GM21390 (cell line): Measurements from ENCODE around the gene CUBN.

Source experiments
- ATAC-seq: cut with Tn5 transposase; IDR thresholded peaks from one replicate; pipeline ENCODE4 v1.9.1; 2021; ENCODE audit not compliant: unreplicated experiment

CUBN gene

DNA sequence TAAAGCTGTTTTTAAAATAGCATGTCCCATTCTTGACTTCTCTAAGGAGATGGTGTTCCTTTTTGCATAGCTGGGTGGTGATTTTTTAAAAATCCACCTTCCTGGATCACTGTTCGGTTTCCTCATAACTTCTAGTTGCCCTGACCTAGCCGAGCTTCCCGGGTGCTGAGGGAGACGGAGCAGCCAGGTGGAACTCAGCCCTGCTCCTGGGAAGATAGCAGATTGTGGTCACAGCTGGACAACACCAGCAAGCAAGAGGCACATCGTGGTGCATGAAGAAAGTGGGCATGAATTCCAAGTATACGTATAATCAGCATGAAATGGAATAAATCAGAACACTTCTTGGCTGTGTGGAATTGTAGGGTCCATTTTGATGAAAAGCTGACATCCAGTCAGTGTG, 238.9 kb downstream of the CUBN start:
- no peak for ATAC-seq

DNA sequence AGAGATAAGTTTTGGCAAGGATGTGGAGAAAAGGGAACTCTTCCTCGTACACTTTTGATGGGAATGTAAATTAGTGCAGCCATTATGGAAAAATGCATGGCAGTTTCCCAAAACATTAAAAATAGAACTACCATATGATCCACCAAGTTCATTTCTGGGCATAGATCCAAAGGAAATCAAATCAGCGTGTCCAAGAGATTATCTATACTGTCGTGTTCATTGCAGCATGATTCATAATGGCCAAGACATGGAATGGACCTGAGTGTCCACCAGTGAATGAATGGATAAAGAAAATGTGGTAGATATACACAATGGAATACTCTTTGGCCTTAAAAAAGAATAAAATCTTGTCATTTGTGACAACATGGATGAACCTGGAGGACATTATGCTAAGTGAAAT, 242.0 kb downstream of the CUBN start:
- ATAC-seq, result no peak

DNA sequence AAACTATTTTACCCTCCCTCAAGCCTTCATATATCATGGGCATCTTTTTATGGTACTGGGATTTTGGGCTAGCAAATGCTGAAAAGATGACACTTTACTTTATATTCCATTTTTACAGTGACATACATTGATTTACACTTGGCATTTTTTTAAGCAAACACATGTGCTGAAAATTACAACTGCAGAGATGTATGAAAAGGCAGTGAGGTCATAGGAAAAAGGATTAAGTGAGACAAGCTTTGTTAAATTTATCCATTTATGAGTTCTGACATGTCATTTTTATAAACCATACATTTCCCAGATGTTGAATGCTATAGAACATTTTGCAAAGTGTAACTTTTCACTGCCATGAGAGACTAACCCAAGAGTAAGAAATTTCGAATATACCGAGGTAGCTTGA, 243.6 kb downstream of the CUBN start:
- ATAC-seq, result no peak

DNA sequence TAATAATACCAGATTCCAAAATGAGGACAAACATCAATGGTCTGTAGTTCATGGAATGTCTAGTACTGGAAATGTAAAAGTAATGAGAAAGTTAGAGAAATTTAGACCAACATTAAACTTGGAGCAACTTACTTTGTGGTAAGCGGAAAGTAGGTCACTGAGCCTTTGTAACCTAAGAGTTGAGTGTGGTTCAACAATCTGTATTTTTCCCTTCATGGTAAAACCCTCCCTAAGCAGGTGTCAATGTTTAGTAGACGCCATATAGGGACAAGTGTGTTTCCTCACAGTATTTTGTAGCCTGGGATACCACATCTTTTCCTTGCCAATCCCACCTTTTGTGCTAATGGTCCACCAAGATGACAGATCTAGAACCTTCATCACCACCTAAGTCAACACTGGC, 245.1 kb downstream of the CUBN start:
- no peak for ATAC-seq

DNA sequence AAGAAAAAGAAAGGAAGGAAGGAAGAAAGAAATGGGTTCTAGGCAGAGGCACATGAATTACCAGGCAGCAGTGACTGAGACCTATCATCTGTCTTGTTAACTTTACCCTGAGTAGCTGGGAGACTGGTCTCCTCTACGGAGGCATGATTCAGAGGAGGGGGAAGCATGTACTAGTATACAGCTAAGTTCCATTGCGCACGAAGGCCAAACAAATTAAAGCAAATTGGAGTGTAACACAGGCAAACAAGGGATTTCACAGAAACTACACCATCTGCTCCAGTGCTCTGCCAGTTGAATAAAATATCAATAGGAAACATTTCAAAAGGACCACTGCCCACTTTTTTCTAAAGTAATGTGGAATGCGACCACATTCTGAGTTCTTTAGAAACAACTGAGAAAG, 246.5 kb downstream of the CUBN start:
- no peak for ATAC-seq

DNA sequence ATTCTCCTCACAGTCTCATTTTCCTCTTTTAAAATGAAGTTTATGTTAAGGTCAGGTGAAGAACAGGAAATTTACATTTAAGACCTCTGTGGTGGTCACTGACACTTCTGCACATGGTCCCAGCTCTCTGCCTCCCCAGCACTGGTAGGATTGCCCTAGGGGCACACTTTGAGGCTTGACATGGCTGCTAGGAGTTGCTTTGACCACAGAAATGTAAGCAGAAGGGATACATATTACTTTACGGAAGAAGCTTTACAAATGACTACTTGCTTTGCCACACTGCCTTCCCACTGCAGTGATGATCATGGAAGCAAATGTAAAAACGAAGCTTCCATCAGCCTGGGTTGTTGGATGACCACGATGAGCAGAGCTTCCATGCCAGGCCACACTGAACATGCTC, 259.3 kb downstream of the CUBN start:
- no peak for ATAC-seq

DNA sequence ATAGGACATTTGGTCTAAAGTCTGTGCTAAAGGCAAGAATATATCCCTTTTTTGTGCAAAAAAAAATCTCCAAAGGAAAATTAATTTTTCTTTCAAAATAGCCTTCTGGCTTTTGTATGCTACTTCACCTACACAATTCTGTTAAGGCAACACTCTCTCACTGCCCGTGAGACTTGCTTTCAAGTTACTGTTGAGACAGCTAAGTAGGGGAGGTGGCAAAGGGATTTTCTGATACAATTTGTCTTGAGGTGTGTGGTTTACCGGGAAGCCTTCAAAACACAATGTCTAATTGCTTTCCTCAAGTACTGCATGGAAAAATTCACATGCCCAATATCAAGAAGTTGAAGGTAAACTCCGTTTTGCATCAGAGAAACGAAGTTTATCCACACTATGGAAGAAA, 261.6 kb downstream of the CUBN start:
- no peak for ATAC-seq

DNA sequence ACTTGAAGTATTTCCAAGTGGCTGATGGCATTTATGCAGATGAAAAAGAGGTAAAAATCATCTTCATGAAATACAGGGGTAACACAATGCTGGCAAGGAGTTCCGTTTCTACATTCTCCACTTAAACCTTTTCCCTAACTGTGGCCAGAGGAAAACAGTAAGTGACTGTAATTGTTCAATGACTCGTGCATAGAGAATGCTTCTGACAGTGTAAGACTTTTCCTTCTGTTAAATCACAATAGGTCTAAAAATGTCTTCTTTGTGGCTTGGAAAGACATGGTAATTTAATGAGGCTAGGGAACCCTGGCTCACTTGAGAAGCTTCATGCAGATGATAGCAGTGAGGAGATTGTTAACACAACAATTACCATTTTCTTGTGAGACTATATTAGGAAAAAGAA, 262.1 kb downstream of the CUBN start:
- ATAC-seq, result no peak

DNA sequence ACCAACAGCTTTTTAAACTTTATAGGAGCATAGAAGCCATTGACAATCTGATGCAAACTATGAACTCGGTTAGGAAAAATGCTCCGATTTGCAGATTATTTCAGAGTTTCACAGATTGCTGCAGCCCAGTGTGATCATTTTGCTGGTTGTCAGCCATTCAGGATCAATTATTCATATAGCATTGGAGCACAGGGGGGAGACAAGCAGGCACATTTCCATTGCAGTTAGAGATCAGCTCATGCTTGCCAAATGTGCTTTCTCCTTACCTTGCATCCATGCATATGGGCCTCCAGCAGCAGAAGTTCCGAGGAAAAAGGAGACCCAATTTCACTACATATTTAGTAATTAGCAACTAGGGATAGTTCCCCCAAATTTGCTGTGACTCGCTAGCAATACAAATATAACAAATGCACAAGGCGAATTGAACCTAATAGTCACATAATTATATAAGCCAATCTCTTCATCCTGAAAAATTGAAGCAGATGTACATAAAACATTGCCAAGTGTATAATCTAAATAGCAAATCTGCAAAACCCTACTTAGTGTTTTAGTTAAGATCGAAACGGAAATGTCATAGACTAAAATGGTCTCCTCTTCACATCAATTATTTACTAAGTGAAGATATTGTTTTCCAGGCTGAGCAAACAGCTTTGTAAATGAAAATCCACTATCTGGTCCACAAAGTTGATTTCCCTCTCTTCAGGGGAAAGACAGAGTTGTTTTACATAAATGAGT, 262.9 kb downstream of the CUBN start:
- ATAC-seq, result no peak

DNA sequence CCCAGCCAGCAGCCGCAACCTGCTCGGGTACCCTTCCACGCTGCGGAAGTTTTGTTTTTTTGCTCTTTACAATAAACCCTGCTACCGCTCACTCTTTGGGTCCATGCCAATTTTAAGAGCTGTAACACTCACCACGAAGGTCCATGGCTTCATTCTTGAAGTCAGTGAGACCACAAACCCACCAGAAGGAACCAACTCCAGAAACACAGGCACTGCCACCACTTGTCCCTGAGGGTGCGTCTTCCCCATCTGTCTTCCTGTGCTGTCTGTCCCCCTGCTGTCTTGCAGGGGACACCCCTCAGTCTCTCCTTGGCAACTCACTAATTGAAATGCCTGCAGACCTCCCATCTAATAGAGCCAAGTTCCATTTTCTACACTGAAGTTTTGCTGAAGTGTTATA, 263.8 kb downstream of the CUBN start:
- ATAC-seq, result no peak

DNA sequence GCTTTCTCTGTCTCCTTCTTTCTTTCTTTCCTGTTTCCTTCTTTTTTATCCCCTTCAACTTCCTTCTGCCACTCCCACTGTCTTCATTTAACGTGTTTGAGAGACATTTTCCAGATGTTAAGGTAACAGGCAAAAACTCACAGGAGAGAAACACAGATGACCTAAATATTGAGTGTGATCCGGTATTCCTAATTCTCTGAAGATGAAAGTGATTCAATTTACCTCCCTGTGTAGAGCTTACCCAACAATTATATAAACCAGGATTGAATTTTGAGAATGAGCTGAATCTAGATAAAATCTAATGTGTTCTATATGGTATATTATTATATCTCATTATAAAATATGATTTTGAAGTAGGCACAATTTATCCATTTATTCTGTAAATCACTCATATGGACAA, 265.8 kb downstream of the CUBN start:
- ATAC-seq, result no peak

DNA sequence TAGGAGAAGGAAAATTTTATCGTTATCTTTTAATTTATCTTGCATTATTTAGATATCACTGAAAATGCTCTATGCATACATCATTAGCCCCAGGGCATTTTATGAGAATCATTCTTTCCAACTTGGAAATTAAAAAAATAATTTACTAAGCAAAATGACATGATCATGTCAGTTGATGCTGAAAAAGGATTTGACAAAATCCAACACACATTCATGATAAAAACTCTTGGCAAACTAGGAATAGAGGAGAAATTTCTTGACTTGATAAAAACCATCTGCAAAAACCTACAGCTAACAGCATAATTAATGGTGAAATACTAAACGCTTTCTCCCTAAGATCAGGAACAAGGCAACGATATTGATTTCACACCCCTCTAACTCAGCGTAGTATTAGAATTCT, 272.2 kb downstream of the CUBN start:
- ATAC-seq, result no peak

DNA sequence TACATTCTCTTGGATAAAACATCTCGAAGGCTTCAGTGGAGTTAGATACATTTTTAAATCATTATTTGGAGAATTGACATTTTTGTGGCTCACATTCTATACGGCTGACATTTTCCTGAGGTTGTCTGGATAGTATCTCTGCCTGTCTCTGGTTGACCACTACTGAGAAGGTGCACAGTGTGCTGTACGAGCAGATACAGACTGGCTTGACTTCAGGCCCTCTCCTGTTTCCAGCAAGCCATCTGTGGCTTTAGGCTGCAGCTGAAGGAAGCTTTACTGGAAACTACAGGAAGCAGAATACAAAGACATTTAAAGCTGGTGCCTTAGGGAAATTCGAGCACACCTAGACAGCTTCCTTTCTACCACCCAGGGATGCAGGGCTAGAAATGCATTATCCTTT, 273.0 kb downstream of the CUBN start:
- ATAC-seq, result no peak

DNA sequence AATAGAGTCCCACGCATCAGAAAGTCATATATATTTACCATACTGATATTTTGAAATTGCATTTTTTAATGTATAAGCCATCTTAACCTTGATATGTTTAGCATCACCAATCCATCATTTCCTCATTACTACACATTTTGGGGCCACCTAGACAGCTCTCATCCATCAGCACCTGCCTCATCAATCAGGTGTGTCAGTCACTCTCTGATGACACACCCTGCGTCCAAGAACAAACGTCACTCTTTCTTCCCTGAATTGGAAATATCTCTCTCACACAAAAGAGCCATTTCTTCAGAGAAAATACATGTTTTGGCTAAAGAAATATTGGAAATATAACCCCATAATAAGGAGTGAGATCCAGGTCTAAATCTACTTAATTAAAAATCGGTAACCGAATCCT, 273.5 kb downstream of the CUBN start:
- no peak for ATAC-seq

DNA sequence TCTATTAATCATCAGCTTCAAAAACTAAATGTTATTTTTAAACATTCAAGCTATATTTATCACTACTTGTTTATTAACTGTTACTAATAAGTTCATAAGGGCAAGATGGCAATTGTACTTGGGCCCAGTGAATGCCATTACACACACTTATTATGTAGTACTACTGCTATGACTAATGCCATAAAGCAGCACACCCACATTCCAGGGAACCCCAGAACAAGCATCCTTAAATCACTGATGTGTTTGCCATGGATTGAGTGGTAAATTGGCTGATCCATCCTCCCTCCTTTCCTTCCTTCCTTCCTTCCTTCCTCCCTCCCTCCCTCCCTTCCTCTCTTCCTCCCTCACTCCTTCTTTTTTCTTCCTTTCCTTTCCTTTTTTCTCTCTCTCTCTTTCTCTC, 275.0 kb downstream of the CUBN start:
- ATAC-seq, result no peak

DNA sequence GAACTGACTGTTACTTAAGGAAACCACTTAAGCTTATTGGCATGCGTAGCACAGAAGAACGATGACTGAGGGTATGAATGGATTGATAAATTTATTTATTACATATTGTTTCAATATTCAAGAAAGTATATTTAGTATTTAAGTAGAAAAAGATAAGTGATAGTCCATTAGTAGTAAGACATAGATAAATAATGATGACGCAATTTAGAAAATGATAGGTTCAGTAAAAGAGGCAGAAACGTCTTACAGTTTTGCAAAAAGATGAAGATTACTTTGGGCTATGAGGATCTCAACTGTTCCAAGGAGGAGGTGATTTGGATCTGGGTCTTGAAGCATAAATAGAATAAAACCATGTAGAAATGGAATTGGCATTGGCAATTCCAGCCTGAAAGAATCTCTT, 275.8 kb downstream of the CUBN start:
- ATAC-seq, result no peak

DNA sequence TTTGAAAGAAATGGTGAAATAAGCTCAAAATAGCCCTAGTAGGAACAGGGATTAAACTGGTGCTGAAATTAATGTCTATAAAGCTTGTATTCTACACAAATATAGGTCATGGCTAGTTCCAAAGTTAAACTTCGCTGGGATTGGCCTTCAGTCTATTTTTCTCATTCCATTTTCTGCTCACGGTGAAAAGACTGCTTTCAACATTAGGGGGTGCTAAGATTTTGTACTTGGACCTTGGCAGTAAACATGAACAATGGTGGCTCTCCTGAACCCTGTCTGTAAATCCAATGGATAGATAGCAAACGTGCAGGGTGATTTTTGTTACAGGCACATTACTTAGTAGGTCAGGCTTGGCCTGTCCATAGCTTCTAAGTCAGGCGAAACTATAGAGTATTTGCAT, 276.4 kb downstream of the CUBN start:
- no peak for ATAC-seq

DNA sequence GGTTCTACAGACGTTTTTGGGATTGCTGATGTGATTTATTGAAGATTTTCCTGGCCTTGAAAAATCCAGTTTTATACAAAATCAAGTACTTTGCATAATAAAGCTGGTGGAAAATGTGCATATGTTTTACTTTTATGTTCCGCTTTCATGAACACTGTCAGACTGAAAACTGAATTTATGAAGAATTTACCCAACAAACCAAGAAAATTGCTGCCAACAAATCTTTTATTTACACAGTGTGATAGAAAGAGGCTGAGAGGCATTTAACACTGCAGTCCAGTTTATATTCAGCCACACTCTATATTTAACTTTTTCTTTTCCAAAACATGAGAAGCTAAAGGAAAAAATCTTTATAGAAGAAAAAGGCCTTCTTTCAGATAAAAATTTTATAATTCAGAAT, 277.0 kb downstream of the CUBN start:
- no peak for ATAC-seq

DNA sequence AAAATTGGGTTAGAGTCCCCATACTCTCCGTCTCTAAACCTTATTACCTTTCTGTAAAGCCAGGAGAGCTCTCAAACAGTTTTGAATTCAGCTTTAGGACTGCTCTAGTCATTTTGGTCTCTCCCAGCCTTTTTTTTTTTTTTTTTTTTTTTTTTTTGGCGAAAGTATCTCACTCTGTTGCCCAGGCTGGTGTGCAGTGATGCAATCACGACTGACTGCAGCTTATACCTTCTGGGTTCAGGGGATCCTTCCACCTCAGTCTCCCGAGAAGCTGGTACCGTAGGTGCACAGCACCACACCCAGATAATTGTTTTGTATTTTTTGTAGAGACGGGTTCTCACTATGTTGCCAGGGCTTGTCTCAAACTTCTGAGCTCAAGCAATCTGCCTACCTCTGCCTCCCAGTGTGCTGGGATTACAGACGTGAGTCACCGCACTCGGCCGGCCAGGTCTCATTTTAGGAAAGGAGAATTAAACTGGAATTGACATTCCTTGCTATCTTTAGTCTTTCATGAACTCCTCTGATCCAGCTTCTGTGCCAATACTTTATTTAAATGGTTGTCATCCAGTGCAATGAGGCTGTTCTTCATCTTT, 281.0 kb downstream of the CUBN start:
- ATAC-seq, result no peak

DNA sequence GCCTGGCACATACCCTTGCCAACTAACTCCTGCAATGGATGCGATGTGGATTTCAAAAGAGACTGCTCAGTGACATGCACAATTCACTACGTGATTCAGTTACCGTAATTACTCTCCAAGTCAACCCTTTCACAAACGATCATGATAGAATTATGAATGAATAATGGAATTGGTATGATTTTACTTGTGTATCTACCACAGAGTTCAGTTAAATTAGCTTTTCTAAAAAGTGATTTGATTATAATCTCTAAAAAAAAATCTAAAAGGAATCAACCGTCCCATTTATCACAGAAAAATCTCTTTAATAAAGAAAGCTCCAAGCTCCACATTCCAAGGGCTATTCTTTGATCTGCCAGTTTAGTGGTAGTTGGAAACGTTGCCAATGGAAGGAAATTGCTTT, 282.0 kb downstream of the CUBN start:
- no peak for ATAC-seq

DNA sequence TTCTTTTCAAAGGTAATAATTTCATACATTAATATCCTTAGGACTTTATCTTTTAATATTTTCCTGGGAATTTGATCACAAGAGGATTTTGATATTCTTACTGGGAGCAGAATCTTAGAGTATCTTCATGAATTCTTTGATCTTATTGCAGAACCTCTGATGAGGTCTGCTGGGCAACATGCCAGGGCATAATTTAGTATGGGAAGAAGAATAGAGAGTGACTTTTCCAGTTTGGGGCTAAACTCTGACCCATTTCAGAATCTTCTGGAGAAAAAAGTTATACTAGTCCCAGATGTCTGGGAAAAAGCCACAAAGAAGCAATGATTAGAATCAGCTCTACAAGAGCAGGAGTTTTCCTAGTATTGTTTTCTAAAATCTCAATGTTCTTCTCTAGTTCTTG, 284.4 kb downstream of the CUBN start:
- ATAC-seq, result no peak

DNA sequence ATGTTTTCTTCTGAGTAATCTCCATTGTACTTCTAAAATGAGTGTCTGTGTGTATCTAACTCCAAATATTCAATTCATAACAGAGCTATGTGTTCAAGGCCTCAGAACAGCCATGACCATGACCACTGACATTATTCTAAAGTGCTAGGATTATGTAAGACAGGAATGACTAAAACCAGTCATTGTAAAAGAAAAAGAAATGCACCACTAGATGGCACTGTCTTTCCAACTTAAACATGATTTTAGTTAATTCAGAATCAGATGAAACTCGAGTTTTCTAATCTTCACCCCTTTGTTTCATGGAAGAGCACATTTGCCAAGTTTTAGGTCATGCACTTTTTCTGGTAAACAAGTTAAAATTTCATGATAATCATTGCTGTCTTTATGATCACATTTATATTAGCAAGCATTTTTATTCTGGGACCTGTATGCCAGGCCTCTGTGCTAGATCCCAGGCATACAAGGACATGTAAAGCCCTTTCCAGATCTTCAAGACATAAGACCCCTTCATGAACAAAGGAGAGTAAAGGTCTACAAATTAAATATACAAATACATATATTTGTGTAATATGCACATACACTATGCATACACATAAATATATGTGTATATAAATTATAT, 286.2 kb downstream of the CUBN start:
- ATAC-seq, result no peak

DNA sequence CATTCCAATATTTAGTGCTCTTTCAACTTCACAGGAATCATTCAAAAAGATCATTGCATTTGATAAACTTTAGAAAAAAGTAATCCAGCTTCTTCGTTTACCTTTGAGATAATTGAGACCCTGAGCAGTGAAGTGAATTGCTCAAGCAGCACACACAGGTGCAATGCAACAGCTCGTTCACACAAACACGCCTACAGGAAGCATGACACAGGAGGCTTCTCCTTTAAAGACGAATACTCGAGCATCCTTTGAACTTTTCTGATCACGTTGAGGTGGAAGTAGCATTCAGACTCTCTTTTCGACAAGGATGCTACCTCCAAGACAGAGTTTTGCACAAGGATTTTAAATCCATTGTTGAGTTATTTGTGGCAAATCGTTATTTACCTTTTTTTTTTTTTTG, 294.4 kb downstream of the CUBN start:
- no peak for ATAC-seq
